GM18868 (cell line): ENCODE measurements around the gene MED26.

Source experiments
- ATAC-seq: cut with Tn5 transposase; IDR thresholded peaks from one replicate; pipeline ENCODE4 v1.9.1; 2021; ENCODE audit warnings: mild to moderate bottlenecking, moderate library complexity; ENCODE audit not compliant: unreplicated experiment

The MED26 gene

DNA sequence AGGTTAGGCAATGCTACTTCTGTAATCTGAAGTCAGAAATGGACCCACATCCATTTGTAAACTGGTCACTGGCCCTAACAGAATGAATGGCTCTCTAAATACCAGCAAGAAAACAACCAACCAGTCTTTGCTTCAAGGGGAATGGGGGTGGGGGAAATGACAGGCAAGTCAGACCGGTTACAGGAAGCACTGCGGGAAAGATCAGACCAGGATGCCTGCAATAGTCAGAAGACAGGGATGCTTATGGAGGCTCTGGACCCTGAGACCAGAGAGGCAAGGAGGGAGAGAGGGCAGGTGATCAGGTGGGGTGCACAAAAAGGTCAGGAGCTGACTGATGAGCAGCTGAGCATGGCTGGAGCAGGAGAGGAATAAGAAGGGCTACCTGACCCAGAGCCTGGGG, 13.1 kb downstream of the MED26 start:
- no peak for ATAC-seq

DNA sequence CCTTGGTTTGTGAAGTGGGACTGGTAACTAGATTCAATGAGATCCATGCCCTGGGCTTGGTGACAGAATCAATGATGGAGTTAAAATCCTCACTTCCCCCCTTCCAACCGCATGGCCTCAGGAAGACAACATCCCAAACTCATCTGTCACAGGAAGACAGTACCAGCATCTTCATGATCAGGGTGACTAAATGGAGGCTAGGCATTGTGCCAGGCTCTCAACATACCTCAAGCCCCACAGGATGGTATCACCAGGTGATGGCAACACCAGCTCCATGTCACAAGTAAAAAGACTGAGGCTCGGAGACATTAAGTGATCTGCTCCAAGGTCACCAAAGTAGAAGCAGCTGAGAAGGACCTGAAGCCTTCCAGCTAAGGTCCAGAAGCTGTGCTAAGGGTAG, 14.2 kb downstream of the MED26 start:
- no peak for ATAC-seq

DNA sequence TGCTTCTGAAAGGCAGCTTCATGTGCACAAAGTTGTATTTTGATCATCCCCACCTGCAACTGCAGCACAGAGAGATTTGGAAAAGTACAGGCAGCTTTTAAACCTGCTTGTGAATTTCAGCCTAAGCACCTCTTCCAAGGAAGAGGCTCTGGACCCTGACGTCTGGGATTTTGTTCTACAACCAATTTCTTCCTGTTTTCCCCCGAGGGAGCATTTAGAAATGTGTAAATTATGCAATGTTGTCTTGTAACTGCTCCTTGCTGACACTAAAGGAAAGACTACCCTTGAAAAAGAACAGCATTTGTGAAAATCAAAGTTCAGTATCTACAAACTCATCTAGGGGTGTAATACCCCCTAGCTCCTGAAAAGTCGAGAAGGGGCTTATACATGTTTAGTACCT, 15.4 kb downstream of the MED26 start:
- ATAC-seq = no peak

DNA sequence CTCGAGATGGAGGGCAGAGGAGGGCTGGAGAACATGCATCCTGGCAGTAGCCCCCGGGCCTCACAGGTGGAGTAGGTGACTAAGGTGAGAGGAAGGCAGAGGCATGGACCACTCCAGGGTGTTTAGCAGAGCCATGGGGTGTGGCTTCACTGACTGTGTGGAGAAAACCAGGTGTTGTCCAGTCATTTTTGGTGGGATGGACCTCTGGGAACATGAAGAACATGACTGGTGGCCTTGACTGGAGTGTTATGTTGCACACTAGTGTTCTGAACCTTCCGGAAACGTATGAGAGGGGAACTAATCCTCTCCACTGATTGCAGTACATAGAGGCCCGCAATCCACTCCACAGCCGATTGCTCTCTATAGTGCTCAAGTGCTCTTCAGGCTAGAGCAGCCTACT, 16.9 kb downstream of the MED26 start:
- ATAC-seq = no peak

DNA sequence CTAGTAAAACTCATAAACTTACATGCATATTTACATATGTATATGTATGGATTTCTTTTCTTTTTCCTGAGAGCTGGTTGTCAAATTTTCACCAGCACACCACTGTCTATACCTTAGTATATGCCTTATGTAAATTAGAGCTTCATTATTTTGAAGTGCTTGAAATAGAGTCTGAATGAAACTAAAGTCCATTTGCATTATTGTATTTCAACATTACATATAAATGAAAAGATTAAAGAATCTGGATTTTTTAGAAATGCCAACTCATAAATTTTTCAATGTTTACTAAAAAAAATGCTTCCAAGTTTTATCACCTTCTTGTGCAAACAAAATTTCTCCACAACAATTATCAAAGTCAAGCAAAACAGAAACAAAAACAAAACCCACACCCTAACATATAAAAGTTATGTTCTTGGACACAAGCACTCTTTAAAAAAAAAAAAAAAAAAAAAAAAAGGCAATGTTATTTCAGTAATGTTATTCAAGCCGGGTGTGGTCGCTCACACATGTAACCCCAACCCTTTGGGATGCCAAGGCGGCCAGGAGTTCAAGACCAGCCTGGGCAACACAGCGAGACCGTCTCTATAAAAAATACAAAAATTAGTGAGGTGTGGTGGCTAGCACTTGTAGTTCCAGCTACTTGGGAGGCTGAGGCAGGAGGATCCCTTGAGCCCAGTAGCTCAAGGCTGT, 18.3 kb downstream of the MED26 start:
- no peak for ATAC-seq

DNA sequence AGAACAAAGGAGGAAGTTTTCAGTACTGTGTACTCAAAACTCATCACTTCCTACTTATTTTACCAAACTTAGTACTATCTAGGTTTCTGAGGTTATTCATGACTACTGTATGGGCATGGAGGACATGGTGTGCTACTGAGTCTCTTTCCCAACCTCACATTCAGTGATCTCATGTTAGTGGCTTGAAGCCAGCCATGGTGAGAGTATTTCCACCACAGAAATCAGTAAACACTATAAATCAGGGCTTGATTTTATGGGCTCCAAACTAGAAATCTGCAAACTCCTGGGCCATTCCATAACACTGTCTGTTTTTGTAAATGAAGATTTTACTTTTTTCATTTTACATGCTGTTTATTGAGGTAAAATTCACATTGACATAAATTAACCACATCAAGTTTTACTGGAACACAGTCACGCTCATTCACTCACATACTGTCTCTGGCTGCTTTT, 19.7 kb downstream of the MED26 start:
- no peak for ATAC-seq

DNA sequence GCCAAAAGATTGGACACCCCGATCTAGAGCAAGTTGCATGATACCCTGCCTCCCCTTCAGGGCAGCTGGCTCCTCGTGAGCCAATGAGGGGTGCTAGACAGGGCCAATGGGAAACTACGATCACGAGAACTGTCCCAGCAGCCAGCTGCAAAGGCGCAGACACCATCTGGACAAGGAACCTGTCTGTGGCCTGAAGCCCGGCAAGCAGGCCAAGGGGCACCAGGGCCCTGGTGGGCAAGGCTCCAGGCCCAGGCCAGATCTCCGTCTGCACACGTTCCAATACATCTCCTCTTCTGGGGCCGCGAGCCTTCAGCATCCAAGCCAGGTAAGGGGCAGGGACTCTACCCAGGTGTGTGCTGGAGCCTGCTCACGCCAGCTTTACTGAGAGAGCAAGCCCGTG, 20.2 kb downstream of the MED26 start:
- ATAC-seq = no peak

DNA sequence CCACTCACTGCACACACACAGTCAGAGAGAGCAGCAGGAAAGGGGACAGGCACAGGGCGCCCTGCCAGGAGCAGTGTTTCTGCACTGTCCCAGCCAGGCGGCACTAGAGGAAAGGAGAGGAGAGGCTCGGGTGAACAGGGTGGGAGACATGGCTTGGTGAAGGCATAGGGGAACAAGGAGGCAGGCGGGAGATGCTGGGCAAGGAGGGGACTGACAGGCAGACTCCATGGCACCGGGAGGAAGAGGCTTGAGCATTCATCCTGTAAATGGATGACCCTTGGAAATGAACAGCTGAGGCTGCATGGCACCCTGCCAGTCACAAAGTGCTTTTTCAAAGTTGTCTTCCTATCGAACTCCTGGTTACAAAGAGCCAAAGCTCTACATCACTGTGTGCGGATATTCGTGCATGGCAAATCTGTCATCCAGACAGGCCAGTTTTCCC, 22.4 kb downstream of the MED26 start:
- no peak for ATAC-seq

DNA sequence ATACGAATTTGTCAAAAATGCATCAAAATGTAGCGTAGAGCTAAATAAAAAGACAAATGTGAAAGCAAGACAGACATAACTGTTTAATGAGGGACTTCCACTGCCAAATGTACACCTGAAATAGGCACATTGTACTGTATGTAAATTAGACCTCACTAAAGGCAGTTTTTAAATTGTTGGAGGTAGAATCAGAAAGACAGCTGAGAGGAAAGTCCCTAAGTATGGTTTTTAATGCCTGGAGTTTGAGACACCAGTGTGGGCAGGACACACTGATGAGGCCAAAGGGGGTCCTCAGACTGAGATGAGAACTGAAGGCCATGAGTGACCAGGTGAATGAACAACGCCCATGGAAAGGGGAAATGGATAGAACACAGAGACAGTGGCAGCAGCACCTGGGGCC, 22.9 kb downstream of the MED26 start:
- no peak for ATAC-seq

DNA sequence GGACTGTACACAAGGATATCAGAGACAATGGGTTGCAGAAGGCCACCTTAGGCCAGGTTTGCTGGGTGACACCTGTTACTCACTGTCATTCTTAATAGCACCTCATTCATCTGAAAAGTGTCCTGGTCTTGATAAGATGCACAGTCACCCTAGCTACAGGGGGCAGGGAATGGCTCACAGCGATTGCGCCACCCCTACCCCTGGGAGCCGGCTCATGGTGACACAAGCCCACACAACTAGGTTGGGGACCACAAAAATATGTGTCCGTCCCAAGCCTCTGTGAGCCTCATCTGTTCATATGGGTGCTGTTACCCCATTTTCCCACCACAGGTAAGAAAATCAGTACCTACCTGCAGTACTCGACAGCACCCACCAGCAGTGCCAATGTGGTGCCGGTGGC, 23.4 kb downstream of the MED26 start:
- no peak for ATAC-seq

DNA sequence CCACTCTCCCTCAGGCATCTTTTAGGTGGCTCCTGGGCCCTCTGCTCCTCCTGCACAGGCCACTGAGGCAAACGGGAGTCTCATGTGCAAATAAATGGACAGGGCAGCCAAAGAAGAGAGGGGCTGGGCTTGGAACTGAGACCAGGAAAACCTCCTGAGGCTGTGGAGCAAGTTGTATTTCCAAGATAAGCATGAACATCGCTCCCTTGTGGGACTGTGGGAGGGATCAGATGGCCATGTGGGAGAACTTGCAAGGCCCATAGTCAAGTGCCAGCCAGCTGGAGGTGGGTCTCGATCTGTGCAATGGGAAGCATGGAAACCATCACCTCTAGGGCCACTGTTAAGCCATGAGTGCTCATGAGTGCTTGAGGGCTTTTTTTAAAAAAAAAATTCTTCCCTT, 24.9 kb downstream of the MED26 start:
- no peak for ATAC-seq

DNA sequence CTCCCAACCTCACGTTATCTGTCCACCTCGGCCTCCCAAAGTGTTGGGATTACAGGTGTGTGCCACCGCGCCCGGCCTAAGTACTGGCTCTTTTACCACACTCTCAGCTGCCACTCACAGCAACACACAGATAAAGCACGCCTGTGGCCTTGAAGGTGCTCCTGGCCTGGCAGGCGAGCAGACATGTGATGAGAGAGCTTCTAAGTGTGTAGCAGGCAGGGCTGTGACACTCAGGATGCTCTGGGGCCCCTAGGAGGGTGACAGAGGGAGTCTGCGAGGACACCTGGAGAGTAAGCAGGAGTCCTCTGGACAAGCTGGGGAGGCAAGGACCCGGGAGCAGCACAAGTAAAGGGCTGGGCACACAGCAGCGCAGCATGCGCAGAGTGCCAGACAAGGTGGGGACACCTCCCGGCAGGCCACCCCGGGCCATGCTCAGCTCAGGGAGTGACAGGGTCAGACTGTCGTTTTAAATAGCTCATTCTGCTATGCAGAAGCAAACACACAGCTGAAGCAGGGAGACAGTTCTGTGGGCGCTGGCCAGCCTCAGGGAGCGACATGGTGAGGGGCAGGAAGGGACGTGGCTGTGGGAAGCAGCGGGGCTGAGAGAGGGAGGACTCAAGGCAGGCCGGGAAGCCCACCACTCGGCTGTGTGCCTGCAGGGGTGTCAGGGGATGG, 26.5 kb downstream of the MED26 start:
- no peak for ATAC-seq

DNA sequence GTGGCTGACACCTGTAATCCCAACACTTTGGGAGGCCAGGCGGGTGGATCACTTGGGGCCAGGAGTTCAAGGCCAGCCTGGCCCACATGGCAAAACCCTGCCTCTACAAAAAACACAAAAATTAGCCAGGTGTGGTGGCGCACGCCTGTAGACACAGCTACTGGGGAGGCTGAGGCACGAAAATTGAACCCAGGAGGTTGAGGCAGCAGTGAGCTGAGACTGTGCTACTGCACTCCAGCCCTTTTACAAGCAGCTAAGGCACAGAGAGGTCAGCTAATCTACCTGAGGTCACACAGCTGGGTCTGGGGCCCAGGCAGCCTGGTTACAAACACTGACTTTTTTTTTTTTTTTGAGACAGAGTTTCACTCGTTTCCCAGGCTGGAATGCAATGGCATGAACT, 27.2 kb downstream of the MED26 start:
- ATAC-seq = no peak

DNA sequence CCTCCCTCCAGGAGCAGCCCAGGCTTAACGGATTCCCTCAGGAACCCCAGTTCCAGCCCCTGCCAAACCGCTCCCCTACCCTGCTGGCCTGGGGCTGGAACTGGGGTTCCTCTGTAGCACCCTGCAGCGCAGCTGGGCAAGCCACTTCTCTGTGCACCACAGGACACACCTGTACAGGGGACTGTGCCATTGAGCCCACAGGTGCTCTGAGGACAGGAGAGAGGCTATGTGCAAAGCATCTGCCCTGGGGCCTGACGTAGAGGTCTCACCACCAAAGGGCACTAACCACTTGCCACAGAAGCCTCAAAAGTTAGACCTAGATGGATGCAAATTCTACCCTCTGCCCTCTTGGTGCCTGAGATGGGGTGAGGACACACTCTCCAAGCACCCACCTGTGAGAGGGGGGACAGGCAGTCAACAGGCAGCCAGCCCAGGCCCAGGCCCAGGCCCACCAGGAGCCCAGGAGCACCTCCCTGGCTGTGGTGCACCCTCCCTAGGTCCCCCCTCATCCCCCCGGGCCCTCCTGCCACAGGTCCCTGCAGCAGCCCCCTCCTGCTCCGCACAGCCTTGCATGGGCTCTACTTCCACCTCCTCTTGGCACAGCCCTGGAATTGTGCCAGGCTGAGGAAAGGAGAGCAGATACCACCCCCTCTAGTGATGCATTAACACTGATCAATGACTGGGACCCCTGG, 28.2 kb downstream of the MED26 start:
- ATAC-seq = no peak

DNA sequence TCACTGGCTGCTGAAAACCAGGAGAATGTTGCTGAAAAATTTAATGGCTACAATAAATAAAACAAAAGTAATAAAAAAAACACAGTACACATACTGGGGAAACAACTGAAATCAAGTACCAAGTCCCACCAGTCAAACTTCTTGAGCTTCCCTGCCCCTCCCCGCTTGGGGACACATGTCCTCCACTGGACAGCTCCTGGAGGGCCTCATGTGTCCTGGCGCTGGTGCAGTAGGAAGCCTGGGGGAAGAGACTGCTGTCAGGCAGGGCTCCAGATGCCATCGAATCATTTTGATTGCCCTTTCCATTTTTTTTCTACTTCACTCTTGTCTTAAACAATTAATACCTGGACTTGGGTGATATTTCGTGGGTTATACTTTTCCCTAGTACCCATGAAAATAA, 29.2 kb downstream of the MED26 start:
- no peak for ATAC-seq

DNA sequence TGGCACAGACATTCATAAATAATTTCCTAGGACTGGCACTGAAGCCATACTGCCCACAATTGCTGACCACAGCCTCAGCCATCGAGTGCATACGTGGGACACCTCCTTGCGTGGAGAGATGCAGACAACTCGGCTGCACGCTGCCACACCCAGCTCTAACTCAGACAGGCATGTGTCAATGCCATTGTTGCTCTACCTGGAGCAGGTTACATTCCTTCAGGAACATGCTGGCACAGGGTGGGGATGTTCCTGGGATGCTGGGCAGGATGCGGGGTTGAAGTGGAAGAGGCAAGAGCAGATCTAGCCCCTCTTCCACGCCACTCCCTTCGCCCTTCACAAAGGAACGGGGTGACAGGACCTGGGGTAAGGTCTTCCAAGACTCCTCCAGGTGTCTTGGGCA, 31.6 kb downstream of the MED26 start:
- ATAC-seq = no peak

DNA sequence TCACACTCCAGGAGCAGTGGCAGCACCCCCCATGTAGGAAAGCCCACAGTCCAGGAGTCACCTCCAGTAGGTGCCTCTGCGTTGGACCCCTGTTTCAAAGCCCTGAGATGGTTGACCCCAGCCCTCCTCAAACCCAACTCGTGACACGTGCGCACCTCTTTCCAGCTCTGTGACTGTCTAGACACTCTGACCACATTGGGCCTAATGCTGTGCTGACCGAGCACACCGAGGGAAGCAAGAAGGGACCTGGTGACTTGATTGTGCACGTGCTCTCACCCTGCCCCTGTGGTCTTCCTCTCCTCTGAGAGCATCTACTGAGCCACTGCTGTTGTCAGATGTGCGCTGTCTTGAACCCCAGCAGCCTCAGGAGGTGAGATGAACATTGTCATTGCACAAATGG, 32.9 kb downstream of the MED26 start:
- no peak for ATAC-seq

DNA sequence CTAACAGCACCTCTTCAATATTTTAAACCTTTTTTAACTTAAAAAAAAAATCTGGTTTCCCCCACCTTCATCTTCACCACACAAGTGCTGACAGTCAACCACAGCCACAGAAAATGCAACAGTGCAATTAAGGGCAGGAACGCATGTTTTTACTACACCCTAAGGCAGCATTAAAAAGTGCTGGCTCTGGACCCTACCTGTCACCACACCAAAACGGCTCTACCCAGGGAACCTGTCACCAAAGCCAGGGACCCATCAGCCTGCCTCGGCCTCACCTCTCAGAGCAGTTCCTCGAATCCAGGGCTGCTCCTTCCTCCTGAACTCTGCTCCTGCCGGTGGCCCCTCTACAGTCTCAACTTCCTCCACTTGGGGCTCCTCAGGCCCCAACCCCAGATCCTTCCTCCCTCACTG, 33.3 kb downstream of the MED26 start:
- ATAC-seq = no peak

DNA sequence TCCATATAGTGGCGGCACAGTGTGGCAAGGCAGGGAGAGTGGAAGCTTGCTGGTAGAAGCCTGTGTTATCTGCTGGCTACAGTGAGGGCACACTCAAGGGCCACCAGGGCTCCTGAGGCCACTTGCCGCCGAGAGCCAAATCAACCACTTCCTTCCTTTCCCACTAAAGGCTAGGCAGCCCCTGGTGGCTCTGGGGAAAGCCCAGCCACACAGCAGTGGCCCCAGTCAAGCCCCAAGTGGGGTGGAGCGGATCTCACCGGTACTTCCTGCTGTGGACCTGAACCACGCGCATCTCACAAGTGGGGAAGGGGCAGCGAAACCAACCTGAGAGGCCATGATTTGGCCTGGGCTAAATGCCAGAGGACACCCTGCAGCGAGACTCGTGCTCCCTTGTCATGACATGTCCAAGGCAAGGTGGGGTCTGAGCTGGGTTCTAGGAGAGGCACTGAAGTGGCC, 33.8 kb downstream of the MED26 start:
- peak; percentile 37 for ATAC-seq

DNA sequence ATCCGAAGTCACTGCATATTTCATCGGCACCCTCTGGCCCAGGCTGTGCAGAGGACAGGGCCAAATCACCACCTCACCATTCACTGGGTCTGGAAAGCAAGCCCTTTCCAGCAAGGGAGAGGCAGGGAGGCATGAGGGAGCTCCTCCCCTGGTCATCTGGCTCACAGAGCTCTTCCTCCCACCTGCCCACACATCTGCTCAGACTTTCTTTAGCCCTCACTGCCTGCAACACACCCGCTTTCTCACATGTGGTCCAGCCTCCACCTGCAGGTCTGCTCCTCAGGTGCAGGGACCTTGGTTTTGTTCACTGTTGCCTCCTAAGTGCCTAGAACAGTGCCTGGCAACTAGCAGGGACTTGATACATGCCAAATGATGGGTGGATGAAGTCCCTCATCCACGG, 34.8 kb downstream of the MED26 start:
- no peak for ATAC-seq

DNA sequence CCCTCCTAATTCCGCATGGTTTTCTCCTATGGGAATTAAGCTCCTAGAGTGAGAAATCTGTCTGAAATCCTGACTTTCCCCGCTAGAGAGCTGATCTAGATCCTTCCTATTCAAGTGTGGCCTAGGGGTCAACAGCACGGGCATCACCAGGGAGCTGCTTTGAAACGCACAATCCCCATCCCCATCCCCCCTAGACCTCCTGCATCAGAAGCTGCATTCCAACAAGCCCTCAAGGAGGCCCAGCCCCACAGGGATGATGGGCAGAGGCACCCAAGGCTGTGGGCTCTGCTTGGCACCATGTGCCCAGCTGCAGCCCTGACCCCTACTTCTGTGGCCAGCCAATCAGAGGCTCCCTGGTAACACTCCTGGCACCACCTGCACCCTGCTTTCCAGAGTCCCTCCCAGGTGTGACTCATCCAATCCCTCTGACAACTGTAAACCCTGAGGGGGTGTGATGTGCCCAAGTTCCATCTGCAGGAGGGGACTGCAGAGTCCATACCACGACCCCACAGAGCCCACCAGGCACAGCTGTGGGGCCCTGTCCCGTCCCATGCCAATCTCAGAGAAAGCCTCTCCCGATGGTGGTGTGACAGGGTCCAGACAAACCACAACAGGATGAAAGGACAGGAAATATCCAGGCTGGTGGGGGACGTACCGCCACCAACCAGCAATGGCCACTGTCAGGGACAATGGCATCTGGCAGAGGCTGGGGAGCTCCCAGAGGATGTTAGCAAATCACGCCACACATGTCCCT, 36.0 kb downstream of the MED26 start:
- no peak for ATAC-seq
